ENCODE measurements around the gene WDR36. TPM values are rescaled to one million over a fixed set of nuclear protein-coding genes. Genes with fewer than 3 reads are reported as not detected.

WDR36 gene
- total RNA-seq, 1 experiment from 2014 or later, result 17.7 TPM

GRCh38 chr5:111147502-111147901 is 55.4 kb downstream of the WDR36 start:
- Histone ChIP-seq H3K27me3 (ENCODE audit: insufficient read depth, low read depth) (peaks cover 21% of the 10 kb centered on the region), H3K9me3 (ENCODE audit: insufficient read depth, low read depth) (no peaks in the 10 kb centered on the region), H3K36me3 (ENCODE audit: low read depth) (no peaks in the 10 kb centered on the region), H4K20me1 (ENCODE audit: insufficient read depth) (no peaks in the 10 kb centered on the region), H3K9me2 (ENCODE audit: insufficient read depth) (no peaks in the 10 kb centered on the region), H3K4me1 (replicated peaks; ENCODE audit: insufficient read depth) (no peaks in the 10 kb centered on the region), H3F3A (ENCODE audit: insufficient read depth, low read depth) (no peaks in the 10 kb centered on the region), H3K4me3 (no peak overlapping the region), H3K79me2 (ENCODE audit: low read depth) (no peaks in the 10 kb centered on the region), H3K4me2 (no peak overlapping the region), H2AFZ (no peak overlapping the region), H3K27ac (no peak overlapping the region)
- intact Hi-C loops (cut with micrococcal nuclease; ENCODE audit: unreplicated experiment), result no loop called here
- POLR2A ChIA-PET (ENCODE audit: unreplicated experiment), result no interaction called here
- no peak for TF ChIP-seq CTCF (conservative IDR thresholded peaks at IDR 0.05)
- TF ChIP-seq EZH2 (IDR thresholded peaks at IDR 0.05; ENCODE audit: low read depth), result no peak
- BruUV-seq (replicated peaks), result no TSS peak
- CTCF ChIA-PET, result no interaction called here
- no peak for DNase-seq

- ChIA-PET POLR2A (ENCODE audit: unreplicated experiment) (interaction anchor here (0.6 kb wide), 1 partner anchor 395 kb away, joined by 5 read pairs; no protein-coding TSS in a partner anchor), CTCF (no interaction called here)
- intact Hi-C loops (cut with micrococcal nuclease; ENCODE audit: unreplicated experiment), result no loop called here
- no peaks in the 10 kb centered on the region for H3K36me3 ChIP-seq (ENCODE audit: low read depth)
- H3K4me3 ChIP-seq, result no peak overlapping the region
- no TSS peak for BruUV-seq (replicated peaks)
- TF ChIP-seq CTCF (conservative IDR thresholded peaks at IDR 0.05) (no peak), EZH2 (IDR thresholded peaks at IDR 0.05; ENCODE audit: low read depth) (no peak)
- no peak for DNase-seq
- no peaks in the 10 kb centered on the region for H3K4me1 ChIP-seq (replicated peaks; ENCODE audit: insufficient read depth)
- no peaks in the 10 kb centered on the region for H3K9me2 ChIP-seq (ENCODE audit: insufficient read depth)
- no peaks in the 10 kb centered on the region for H3K79me2 ChIP-seq (ENCODE audit: low read depth)
- H3K9me3 ChIP-seq (ENCODE audit: insufficient read depth, low read depth), result no peaks in the 10 kb centered on the region
- peaks cover 21% of the 10 kb centered on the region for H3K27me3 ChIP-seq (ENCODE audit: insufficient read depth, low read depth)
- H3K4me2 ChIP-seq, result no peak overlapping the region
- no peaks in the 10 kb centered on the region for H4K20me1 ChIP-seq (ENCODE audit: insufficient read depth)
- H2AFZ ChIP-seq, result no peak overlapping the region
- H3K27ac ChIP-seq, result no peak overlapping the region
- no peaks in the 10 kb centered on the region for H3F3A ChIP-seq (ENCODE audit: insufficient read depth, low read depth)
Measured at GRCh38 chr5:111151998-111152397, 59.9 kb downstream of the WDR36 start.

GRCh38 chr5:111153483-111153882 is 61.3 kb downstream of the WDR36 start:
- H3K27me3 ChIP-seq (ENCODE audit: insufficient read depth, low read depth), result peaks cover 21% of the 10 kb centered on the region
- H4K20me1 ChIP-seq (ENCODE audit: insufficient read depth), result no peaks in the 10 kb centered on the region
- no peak overlapping the region for H3K4me3 ChIP-seq
- CTCF ChIA-PET, result no interaction called here
- TF ChIP-seq CTCF (conservative IDR thresholded peaks at IDR 0.05), result no peak
- TF ChIP-seq EZH2 (IDR thresholded peaks at IDR 0.05; ENCODE audit: low read depth), result no peak
- no peaks in the 10 kb centered on the region for H3K79me2 ChIP-seq (ENCODE audit: low read depth)
- intact Hi-C loops (cut with micrococcal nuclease; ENCODE audit: unreplicated experiment), result no loop called here
- H3K4me1 ChIP-seq (replicated peaks; ENCODE audit: insufficient read depth), result no peaks in the 10 kb centered on the region
- no peak overlapping the region for H2AFZ ChIP-seq
- H3K9me3 ChIP-seq (ENCODE audit: insufficient read depth, low read depth), result no peaks in the 10 kb centered on the region
- no peak overlapping the region for H3K27ac ChIP-seq
- no peaks in the 10 kb centered on the region for H3F3A ChIP-seq (ENCODE audit: insufficient read depth, low read depth)
- no TSS peak for BruUV-seq (replicated peaks)
- POLR2A ChIA-PET (ENCODE audit: unreplicated experiment), result no interaction called here
- H3K4me2 ChIP-seq, result no peak overlapping the region
- H3K36me3 ChIP-seq (ENCODE audit: low read depth), result no peaks in the 10 kb centered on the region
- DNase-seq, result no peak
- no peaks in the 10 kb centered on the region for H3K9me2 ChIP-seq (ENCODE audit: insufficient read depth)

All from PC-9 (cell line).